Rectal smooth muscle tissue (tissue), 1 donor: Measurements from ENCODE around the gene LRCH3.

ENCODE experiments used
- H3K27ac ChIP-seq: one replicate; pipeline ENCODE4 v1.7.0; 2013; ENCODE audit warnings: low read depth, low read length, inconsistent platforms
- H3K27me3 ChIP-seq: one replicate; pipeline ENCODE4 v1.7.0; 2013; ENCODE audit warnings: low read length; ENCODE audit not compliant: control insufficient read depth, insufficient read depth
- H3K36me3 ChIP-seq: one replicate; pipeline ENCODE4 v1.7.0; 2013; ENCODE audit warnings: low read length; ENCODE audit not compliant: control insufficient read depth, insufficient read depth
- H3K4me1 ChIP-seq: one replicate; pipeline ENCODE4 v1.7.0; 2013; ENCODE audit warnings: low read length; ENCODE audit not compliant: control insufficient read depth, insufficient read depth
- H3K4me3 ChIP-seq: one replicate; pipeline ENCODE4 v1.7.0; 2013; ENCODE audit warnings: low read length
- H3K9ac ChIP-seq: one replicate; pipeline ENCODE4 v1.7.0; 2013; ENCODE audit warnings: low read length

Gene LRCH3

GRCh38 chr3:197796087-197796486, 5.0 kb downstream of the LRCH3 start:
- Histone ChIP-seq H3K4me1 (peaks cover 6% of the 10 kb centered on the region), H3K4me3 (no peak overlapping the region), H3K9ac (no peak overlapping the region), H3K27me3 (no peaks in the 10 kb centered on the region), H3K36me3 (no peaks in the 10 kb centered on the region), H3K27ac (no peak overlapping the region)

GRCh38 chr3:197798863-197799262, 7.8 kb downstream of the LRCH3 start:
- Histone ChIP-seq H3K9ac (no peak overlapping the region), H3K4me1 (peaks cover 6% of the 10 kb centered on the region), H3K27me3 (no peaks in the 10 kb centered on the region), H3K27ac (no peak overlapping the region), H3K4me3 (no peak overlapping the region), H3K36me3 (no peaks in the 10 kb centered on the region)

- Histone ChIP-seq H3K4me1 (peaks cover 6% of the 10 kb centered on the region), H3K4me3 (no peak overlapping the region), H3K27me3 (no peaks in the 10 kb centered on the region), H3K36me3 (no peaks in the 10 kb centered on the region), H3K27ac (no peak overlapping the region), H3K9ac (no peak overlapping the region)
These were observed 9.3 kb downstream of the LRCH3 start for GRCh38 chr3:197800379-197800778.

GRCh38 chr3:197801891-197802778, 11.1 kb downstream of the LRCH3 start:
- H3K27ac ChIP-seq, result no peak overlapping the region
- H3K4me3 ChIP-seq, result no peak overlapping the region
- H3K4me1 ChIP-seq, result peaks cover 6% of the 10 kb centered on the region
- H3K27me3 ChIP-seq, result no peaks in the 10 kb centered on the region
- no peaks in the 10 kb centered on the region for H3K36me3 ChIP-seq
- no peak overlapping the region for H3K9ac ChIP-seq

- no peak overlapping the region for H3K27ac ChIP-seq
- no peaks in the 10 kb centered on the region for H3K36me3 ChIP-seq
- no peaks in the 10 kb centered on the region for H3K27me3 ChIP-seq
- no peak overlapping the region for H3K4me3 ChIP-seq
- H3K9ac ChIP-seq, result no peak overlapping the region
- peaks cover 6% of the 10 kb centered on the region for H3K4me1 ChIP-seq
These were observed 11.9 kb downstream of the LRCH3 start for GRCh38 chr3:197802779-197803459.

GRCh38 chr3:197804511-197804910, 13.5 kb downstream of the LRCH3 start:
- Histone ChIP-seq H3K27me3 (no peaks in the 10 kb centered on the region), H3K9ac (no peak overlapping the region), H3K27ac (no peak overlapping the region), H3K36me3 (no peaks in the 10 kb centered on the region), H3K4me3 (no peak overlapping the region), H3K4me1 (peaks cover 6% of the 10 kb centered on the region)

GRCh38 chr3:197807969-197808587, 17.0 kb downstream of the LRCH3 start:
- Histone ChIP-seq H3K4me1 (peaks cover 13% of the 10 kb centered on the region), H3K27ac (peak overlapping the region; percentile 57), H3K36me3 (no peaks in the 10 kb centered on the region), H3K4me3 (no peak overlapping the region), H3K27me3 (no peaks in the 10 kb centered on the region), H3K9ac (no peak overlapping the region)

- Histone ChIP-seq H3K4me1 (peaks cover 13% of the 10 kb centered on the region), H3K9ac (no peak overlapping the region), H3K27me3 (no peaks in the 10 kb centered on the region), H3K36me3 (no peaks in the 10 kb centered on the region), H3K27ac (peak overlapping the region; percentile 57), H3K4me3 (no peak overlapping the region)
These were observed 18.4 kb downstream of the LRCH3 start for GRCh38 chr3:197809356-197810020.

- no peaks in the 10 kb centered on the region for H3K36me3 ChIP-seq
- H3K4me1 ChIP-seq, result peaks cover 13% of the 10 kb centered on the region
- no peak overlapping the region for H3K4me3 ChIP-seq
These were observed 19.8 kb downstream of the LRCH3 start for GRCh38 chr3:197810901-197811300.

GRCh38 chr3:197811343-197811742, 20.3 kb downstream of the LRCH3 start:
- Histone ChIP-seq H3K4me3 (no peak overlapping the region), H3K9ac (no peak overlapping the region), H3K36me3 (no peaks in the 10 kb centered on the region), H3K27me3 (no peaks in the 10 kb centered on the region), H3K4me1 (peaks cover 13% of the 10 kb centered on the region), H3K27ac (peak overlapping the region; percentile 32)

More at GRCh38 chr3:197810901-197811300, 19.8 kb downstream of the LRCH3 start:
- no peak overlapping the region for H3K9ac ChIP-seq
- H3K27me3 ChIP-seq, result no peaks in the 10 kb centered on the region
- H3K27ac ChIP-seq, result no peak overlapping the region

- Histone ChIP-seq H3K27ac (no peak overlapping the region), H3K36me3 (no peaks in the 10 kb centered on the region), H3K27me3 (no peaks in the 10 kb centered on the region), H3K4me3 (no peak overlapping the region), H3K9ac (no peak overlapping the region), H3K4me1 (peaks cover 7% of the 10 kb centered on the region)
These were observed 23.3 kb downstream of the LRCH3 start for GRCh38 chr3:197814372-197814771.
